GM18858 (cell line): ENCODE measurements around the gene UBAP1.
"Not testable (repeated sequence)": the region's sequence is repeated elsewhere in the genome, so short reads cannot be mapped to it uniquely, and the experiment has no call there.

Experiments used
- ATAC-seq: cut with Tn5 transposase; IDR thresholded peaks from one replicate; pipeline ENCODE4 v1.9.1; 2021; ENCODE audit not compliant: unreplicated experiment

The UBAP1 gene

GRCh38 chr9:34179213-34180136, 632 bp downstream of the UBAP1 start:
- no peak for ATAC-seq

- ATAC-seq = peak; percentile 69
Measured at GRCh38 chr9:34185778-34186551, 7.1 kb downstream of the UBAP1 start.

- no peak for ATAC-seq
Measured at GRCh38 chr9:34187891-34188240, 9.0 kb downstream of the UBAP1 start.

- ATAC-seq = no peak
Measured at GRCh38 chr9:34190996-34191892, 12.4 kb downstream of the UBAP1 start.

GRCh38 chr9:34195143-34195542, 16.3 kb downstream of the UBAP1 start:
- no peak for ATAC-seq

GRCh38 chr9:34197286-34197685, 18.4 kb downstream of the UBAP1 start:
- ATAC-seq = not testable (repeated sequence)

- ATAC-seq = no peak
Measured at GRCh38 chr9:34197756-34198711, 19.2 kb downstream of the UBAP1 start.

- ATAC-seq = no peak
Measured at GRCh38 chr9:34200092-34200491, 21.2 kb downstream of the UBAP1 start.

GRCh38 chr9:34203275-34203991, 24.6 kb downstream of the UBAP1 start:
- no peak for ATAC-seq

GRCh38 chr9:34203992-34204635, 25.3 kb downstream of the UBAP1 start:
- ATAC-seq = no peak

- no peak for ATAC-seq
Measured at GRCh38 chr9:34205102-34205501, 26.3 kb downstream of the UBAP1 start.

- ATAC-seq = no peak
Measured at GRCh38 chr9:34206561-34206960, 27.7 kb downstream of the UBAP1 start.

GRCh38 chr9:34211395-34211794, 32.6 kb downstream of the UBAP1 start:
- ATAC-seq = no peak

- ATAC-seq = not testable (repeated sequence)
Measured at GRCh38 chr9:34214354-34215000, 35.6 kb downstream of the UBAP1 start.

- no peak for ATAC-seq
Measured at GRCh38 chr9:34216325-34216724, 37.5 kb downstream of the UBAP1 start.

GRCh38 chr9:34217015-34217414, 38.2 kb downstream of the UBAP1 start:
- ATAC-seq = not testable (repeated sequence)

GRCh38 chr9:34218446-34218845, 39.6 kb downstream of the UBAP1 start:
- no peak for ATAC-seq

- no peak for ATAC-seq
Measured at GRCh38 chr9:34219421-34219820, 40.6 kb downstream of the UBAP1 start.
